HG02840 (cell line): ENCODE data around the gene TFF1.
"Not testable (repeated sequence)": the region's sequence is repeated elsewhere in the genome, so short reads cannot be mapped to it uniquely, and the experiment has no call there.

ENCODE experiments used
- ATAC-seq: cut with Tn5 transposase; IDR thresholded peaks from one replicate; pipeline ENCODE4 v1.9.1; 2021; ENCODE audit warnings: mild to moderate bottlenecking, moderate library complexity, moderate number of reproducible peaks; ENCODE audit not compliant: unreplicated experiment, low FRiP score

The TFF1 gene

GRCh38 chr21:42366292-42367010 lies at the start of gene TFF1:
Gene TFF1 (minus strand): TSS chr21:42366535. CDS start chr21:42366495, 40 bp downstream.
- ATAC-seq: no peak

GRCh38 chr21:42414928-42415769 lies 48.8 kb upstream of the TFF1 start:
- ATAC-seq: peak; percentile 57

- no peak for ATAC-seq
Measured at GRCh38 chr21:42414553-42414927, 48.2 kb upstream of the TFF1 start.

GRCh38 chr21:42414066-42414465 lies 47.7 kb upstream of the TFF1 start:
- ATAC-seq: no peak

- no peak for ATAC-seq
Measured at GRCh38 chr21:42413500-42413899, 47.2 kb upstream of the TFF1 start.

GRCh38 chr21:42413093-42413492 lies 46.8 kb upstream of the TFF1 start:
- ATAC-seq: no peak

GRCh38 chr21:42412636-42412933 lies 46.2 kb upstream of the TFF1 start:
- no peak for ATAC-seq

GRCh38 chr21:42411891-42412635 lies 45.7 kb upstream of the TFF1 start:
- no peak for ATAC-seq

GRCh38 chr21:42411197-42411869 lies 45.0 kb upstream of the TFF1 start:
- no peak for ATAC-seq

- no peak for ATAC-seq
Measured at GRCh38 chr21:42409366-42409765, 43.0 kb upstream of the TFF1 start.

- ATAC-seq: not testable (repeated sequence)
Measured at GRCh38 chr21:42408718-42409117, 42.4 kb upstream of the TFF1 start.

GRCh38 chr21:42407476-42407875 lies 41.1 kb upstream of the TFF1 start:
- no peak for ATAC-seq

GRCh38 chr21:42406866-42407265 lies 40.5 kb upstream of the TFF1 start:
- ATAC-seq: no peak

GRCh38 chr21:42406201-42406621 lies 39.9 kb upstream of the TFF1 start:
- no peak for ATAC-seq

GRCh38 chr21:42405064-42406013 lies 39.0 kb upstream of the TFF1 start:
- ATAC-seq: no peak

GRCh38 chr21:42404539-42404938 lies 38.2 kb upstream of the TFF1 start:
- ATAC-seq: no peak

- ATAC-seq: no peak
Measured at GRCh38 chr21:42403611-42404231, 37.4 kb upstream of the TFF1 start, which contains the start of gene UBASH3A. Gene UBASH3A (plus strand): TSS chr21:42403902. CDS start chr21:42403946, 44 bp downstream.

- no peak for ATAC-seq
Measured at GRCh38 chr21:42401820-42402251, 35.5 kb upstream of the TFF1 start.

- ATAC-seq: no peak
Measured at GRCh38 chr21:42401154-42401553, 34.8 kb upstream of the TFF1 start.
